ENCODE results near the gene TMEM115.
"Not testable (repeated sequence)": the region's sequence is repeated elsewhere in the genome, so short reads cannot be mapped to it uniquely, and the experiment has no call there.

GRCh38 chr3:50312041-50312440 lies 47.3 kb downstream of the TMEM115 start:
- TF ChIP-seq CTCF, POLR2A (IDR thresholded peaks at IDR 0.05): not testable (repeated sequence)

All from heart left ventricle (tissue), 13 donors.